ENCODE data around the gene SYNE3. TPM values are rescaled to one million over a fixed set of nuclear protein-coding genes. Genes with fewer than 3 reads are reported as not detected.

The SYNE3 gene
- total RNA-seq, 1 donor from 2014 or later = 0.62 TPM

DNA sequence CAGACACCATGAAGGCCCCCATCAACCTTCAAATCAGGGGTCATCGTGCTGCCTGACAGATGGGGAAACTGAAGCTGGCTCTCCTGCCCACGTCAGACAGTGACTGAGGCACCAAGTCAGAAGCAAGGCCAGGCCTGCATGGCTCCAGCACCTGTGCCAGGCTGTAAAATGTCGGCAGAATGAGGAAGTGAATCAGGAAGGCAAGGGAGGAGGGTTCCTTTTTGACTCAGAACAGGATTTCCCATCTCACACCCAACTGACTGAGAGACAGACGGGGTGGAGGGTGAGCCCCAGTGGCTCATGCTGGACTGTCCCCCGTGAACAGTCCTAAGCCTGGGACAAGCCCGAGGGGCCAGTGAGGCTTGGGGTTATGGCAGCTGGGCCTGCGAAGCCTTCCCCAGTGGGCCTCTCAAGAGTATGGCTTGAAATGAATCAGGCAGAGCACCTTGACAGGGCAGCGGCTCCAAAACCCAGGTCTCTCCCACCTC, 20.9 kb downstream of the SYNE3 start:
- no peak for DNase-seq (ENCODE audit: low spot score)
- Mint-ChIP-seq H3K36me3 (ENCODE audit: low read depth, unreplicated experiment) (no peaks in the 10 kb centered on the region), H3K27ac (ENCODE audit: unreplicated experiment) (no peak overlapping the region), H3K4me1 (ENCODE audit: unreplicated experiment) (peaks cover 14% of the 10 kb centered on the region), H3K27me3 (ENCODE audit: unreplicated experiment) (peaks cover 1% of the 10 kb centered on the region), H3K9me3 (ENCODE audit: unreplicated experiment) (no peaks in the 10 kb centered on the region), H3K4me3 (ENCODE audit: unreplicated experiment) (no peak overlapping the region)
- TF ChIP-seq, protein P1, sequence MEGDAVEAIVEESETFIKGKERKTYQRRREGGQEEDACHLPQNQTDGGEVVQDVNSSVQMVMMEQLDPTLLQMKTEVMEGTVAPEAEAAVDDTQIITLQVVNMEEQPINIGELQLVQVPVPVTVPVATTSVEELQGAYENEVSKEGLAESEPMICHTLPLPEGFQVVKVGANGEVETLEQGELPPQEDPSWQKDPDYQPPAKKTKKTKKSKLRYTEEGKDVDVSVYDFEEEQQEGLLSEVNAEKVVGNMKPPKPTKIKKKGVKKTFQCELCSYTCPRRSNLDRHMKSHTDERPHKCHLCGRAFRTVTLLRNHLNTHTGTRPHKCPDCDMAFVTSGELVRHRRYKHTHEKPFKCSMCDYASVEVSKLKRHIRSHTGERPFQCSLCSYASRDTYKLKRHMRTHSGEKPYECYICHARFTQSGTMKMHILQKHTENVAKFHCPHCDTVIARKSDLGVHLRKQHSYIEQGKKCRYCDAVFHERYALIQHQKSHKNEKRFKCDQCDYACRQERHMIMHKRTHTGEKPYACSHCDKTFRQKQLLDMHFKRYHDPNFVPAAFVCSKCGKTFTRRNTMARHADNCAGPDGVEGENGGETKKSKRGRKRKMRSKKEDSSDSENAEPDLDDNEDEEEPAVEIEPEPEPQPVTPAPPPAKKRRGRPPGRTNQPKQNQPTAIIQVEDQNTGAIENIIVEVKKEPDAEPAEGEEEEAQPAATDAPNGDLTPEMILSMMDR (IDR thresholded peaks at IDR 0.05; ENCODE audit: unreplicated experiment) = no peak

DNA sequence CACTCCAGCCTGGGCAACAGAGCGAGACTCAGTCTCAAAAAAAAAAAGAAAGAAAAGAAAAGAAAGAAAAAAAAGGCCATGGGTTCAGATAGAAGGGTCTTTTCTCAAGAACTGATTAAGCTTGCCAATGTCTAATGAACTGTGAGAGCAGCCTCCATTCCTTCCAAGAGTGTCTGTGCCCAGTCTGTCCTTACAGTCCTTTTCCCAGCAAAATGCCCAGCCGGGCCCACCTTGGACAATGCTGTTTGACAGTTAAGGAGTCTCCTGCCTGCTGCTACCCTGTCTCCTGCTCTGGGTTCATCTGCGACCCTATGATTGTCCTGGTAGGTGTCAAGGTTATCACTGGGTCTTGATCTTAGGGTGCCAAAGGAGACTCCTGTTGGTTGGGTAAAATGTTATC, 21.4 kb downstream of the SYNE3 start:
- no peak overlapping the region for H3K27ac Mint-ChIP-seq (ENCODE audit: unreplicated experiment)
- H3K9me3 Mint-ChIP-seq (ENCODE audit: unreplicated experiment) = no peaks in the 10 kb centered on the region
- no peak overlapping the region for H3K4me3 Mint-ChIP-seq (ENCODE audit: unreplicated experiment)
- H3K36me3 Mint-ChIP-seq (ENCODE audit: low read depth, unreplicated experiment) = no peaks in the 10 kb centered on the region
- peaks cover 14% of the 10 kb centered on the region for H3K4me1 Mint-ChIP-seq (ENCODE audit: unreplicated experiment)
- DNase-seq (ENCODE audit: low spot score) = no peak
- peaks cover 1% of the 10 kb centered on the region for H3K27me3 Mint-ChIP-seq (ENCODE audit: unreplicated experiment)
- TF ChIP-seq, protein P1 (IDR thresholded peaks at IDR 0.05; ENCODE audit: unreplicated experiment) = no peak

DNA sequence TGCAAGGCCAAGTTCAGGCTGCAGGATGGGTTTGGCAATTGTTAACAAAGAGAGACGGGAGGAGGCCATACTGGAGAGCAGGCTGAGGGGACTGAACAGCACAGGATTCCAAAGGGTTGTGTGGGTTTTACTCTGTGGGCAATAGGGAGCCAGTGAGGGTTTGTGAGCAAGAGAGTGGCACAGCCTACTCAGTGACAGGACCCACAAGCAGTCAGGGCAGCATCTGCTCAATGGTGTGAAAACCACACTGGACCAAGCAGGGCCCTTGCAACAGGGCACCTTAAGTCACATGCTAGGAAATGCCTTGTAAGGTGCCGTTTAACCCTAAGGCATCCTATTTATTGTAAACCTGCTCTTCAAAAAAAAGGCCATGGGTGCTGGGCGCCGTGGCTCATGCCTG, 22.0 kb downstream of the SYNE3 start:
- TF ChIP-seq, protein P1 (IDR thresholded peaks at IDR 0.05; ENCODE audit: unreplicated experiment) = no peak
- no peak for DNase-seq (ENCODE audit: low spot score)
- Mint-ChIP-seq H3K27me3 (ENCODE audit: unreplicated experiment) (peaks cover 1% of the 10 kb centered on the region), H3K4me1 (ENCODE audit: unreplicated experiment) (peaks cover 14% of the 10 kb centered on the region), H3K36me3 (ENCODE audit: low read depth, unreplicated experiment) (no peaks in the 10 kb centered on the region), H3K9me3 (ENCODE audit: unreplicated experiment) (no peaks in the 10 kb centered on the region), H3K27ac (ENCODE audit: unreplicated experiment) (no peak overlapping the region), H3K4me3 (ENCODE audit: unreplicated experiment) (no peak overlapping the region)

DNA sequence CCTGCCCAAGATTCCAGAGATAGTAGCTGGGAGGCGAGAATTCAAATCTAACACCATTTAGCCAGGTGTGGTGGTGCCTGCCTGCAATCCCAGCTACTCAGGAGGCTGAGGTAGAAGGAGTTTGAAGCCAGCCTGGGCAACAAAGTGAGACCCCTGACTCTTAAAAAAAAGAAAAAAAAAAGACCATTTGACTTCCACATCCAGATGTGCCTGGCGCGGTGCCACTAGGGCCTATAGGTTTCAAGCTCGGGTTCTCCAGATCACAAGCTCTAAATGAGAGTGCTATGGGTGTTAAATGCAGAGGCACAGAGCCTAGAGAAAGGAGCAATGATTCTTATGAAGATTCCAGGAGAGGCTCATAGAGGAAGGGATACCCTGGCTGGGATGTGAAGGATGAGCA, 22.5 kb downstream of the SYNE3 start:
- Mint-ChIP-seq H3K27ac (ENCODE audit: unreplicated experiment) (no peak overlapping the region), H3K4me1 (ENCODE audit: unreplicated experiment) (peaks cover 14% of the 10 kb centered on the region), H3K36me3 (ENCODE audit: low read depth, unreplicated experiment) (no peaks in the 10 kb centered on the region), H3K27me3 (ENCODE audit: unreplicated experiment) (peaks cover 1% of the 10 kb centered on the region), H3K9me3 (ENCODE audit: unreplicated experiment) (no peaks in the 10 kb centered on the region), H3K4me3 (ENCODE audit: unreplicated experiment) (no peak overlapping the region)
- no peak for DNase-seq (ENCODE audit: low spot score)
- TF ChIP-seq, protein P1 (IDR thresholded peaks at IDR 0.05; ENCODE audit: unreplicated experiment) = no peak

DNA sequence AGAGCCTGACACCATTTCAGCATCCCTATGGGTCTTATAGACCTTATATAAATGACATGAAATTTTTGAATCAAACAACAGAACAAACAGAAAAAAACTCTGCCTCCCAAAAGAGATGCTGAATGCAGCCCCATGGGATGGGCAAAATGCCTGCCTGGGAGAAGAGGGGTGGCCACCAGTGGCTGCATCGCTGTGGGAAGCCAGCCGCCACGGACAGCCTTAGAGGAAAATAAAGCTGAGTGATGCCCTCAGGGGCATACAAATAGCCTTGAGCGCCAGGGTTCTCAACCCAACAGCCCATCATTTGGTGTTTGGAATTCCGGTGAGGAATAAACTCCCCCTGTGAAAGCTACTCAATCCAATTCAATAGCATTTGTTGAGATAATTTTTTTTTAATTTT, 22.9 kb downstream of the SYNE3 start:
- TF ChIP-seq, protein P1 (IDR thresholded peaks at IDR 0.05; ENCODE audit: unreplicated experiment) = no peak
- Mint-ChIP-seq H3K36me3 (ENCODE audit: low read depth, unreplicated experiment) (no peaks in the 10 kb centered on the region), H3K9me3 (ENCODE audit: unreplicated experiment) (no peaks in the 10 kb centered on the region), H3K27ac (ENCODE audit: unreplicated experiment) (no peak overlapping the region), H3K4me3 (ENCODE audit: unreplicated experiment) (no peak overlapping the region), H3K27me3 (ENCODE audit: unreplicated experiment) (peaks cover 1% of the 10 kb centered on the region), H3K4me1 (ENCODE audit: unreplicated experiment) (peaks cover 14% of the 10 kb centered on the region)
- DNase-seq (ENCODE audit: low spot score) = no peak

All from endothelial cell (in vitro differentiated cells).